Stimulated activated CD4-positive, alpha-beta T cell treated with anti-CD3 and anti-CD28 coated beads, TNF-alpha, amount 100 ng/mL, for 24 hours (primary cell): ENCODE data around the gene IFITM5.
"Not testable (repeated sequence)": the region's sequence is repeated elsewhere in the genome, so short reads cannot be mapped to it uniquely, and the experiment has no call there.

Source experiments
- DNase-seq, 3 experiments: peaks; one replicate each; pipeline ENCODE4 v3.0.0-alpha.2; 2020; ENCODE audit warnings: low read depth in 3 of 3

IFITM5 gene

GRCh38 chr11:299081-299891 is at the start of gene IFITM5:
TSS of gene IFITM5 (minus strand) at chr11:299526. CDS start at chr11:299490, 36 bp downstream.
- no peak for DNase-seq

- DNase-seq, result no peak
Measured at GRCh38 chr11:346529-346928, 47.2 kb upstream of the IFITM5 start.

- DNase-seq, result no peak
Measured at GRCh38 chr11:344836-345578, 45.7 kb upstream of the IFITM5 start.

- DNase-seq, result no peak
Measured at GRCh38 chr11:342328-342727, 43.0 kb upstream of the IFITM5 start.

- DNase-seq, result no peak
Measured at GRCh38 chr11:340539-341512, 41.5 kb upstream of the IFITM5 start.

GRCh38 chr11:339963-340362 is 40.6 kb upstream of the IFITM5 start:
- no peak for DNase-seq

- DNase-seq, result no peak
Measured at GRCh38 chr11:337711-338110, 38.4 kb upstream of the IFITM5 start.

GRCh38 chr11:336659-337198 is 37.4 kb upstream of the IFITM5 start:
- no peak for DNase-seq

- DNase-seq, result no peak
Measured at GRCh38 chr11:335779-336658, 36.7 kb upstream of the IFITM5 start.

GRCh38 chr11:334264-334994 is 35.1 kb upstream of the IFITM5 start:
- DNase-seq, result no peak

- DNase-seq, result not testable (repeated sequence)
Measured at GRCh38 chr11:333616-334263, 34.4 kb upstream of the IFITM5 start.

- DNase-seq, result no peak
Measured at GRCh38 chr11:332651-333480, 33.5 kb upstream of the IFITM5 start.

GRCh38 chr11:331358-332060 is 32.2 kb upstream of the IFITM5 start:
- no peak for DNase-seq

GRCh38 chr11:330694-331357 is 31.5 kb upstream of the IFITM5 start:
- no peak for DNase-seq

GRCh38 chr11:330307-330693 is 31.0 kb upstream of the IFITM5 start:
- DNase-seq, result no peak

- DNase-seq, result no peak
Measured at GRCh38 chr11:329886-330253, 30.5 kb upstream of the IFITM5 start.

GRCh38 chr11:328516-329100 is 29.3 kb upstream of the IFITM5 start:
- not testable (repeated sequence) for DNase-seq
